Panc1 (cell line): Measurements from ENCODE around the gene AKAP13. TPM values are rescaled to one million over a fixed set of nuclear protein-coding genes. Genes with fewer than 3 reads are reported as not detected.

ENCODE experiments used
- ATAC-seq: fragments of 200-7000 bp; cut with Tn5 transposase; 2 replicates; pipeline ENCODE4 v1.9.1; 2020; ENCODE audit warnings: mild to moderate bottlenecking, moderate library complexity
- BruUV-seq: library from RNA; stranded (reverse); fragments of 400-500 nt; replicated peaks from 2 replicates; lab custom pipeline; 2021; lab: Mats Ljungman, UMichigan
- CTCF ChIA-PET: fragments of 300-600 bp; sonication (Branson Sonifier 250); formaldehyde crosslinking; loops from one replicate; lab custom pipeline; 2022; ENCODE audit warnings: antibody characterized with exemption; lab: Charles Lee
- POLR2A ChIA-PET: fragments of 300-600 bp; sonication (Branson Sonifier 250); formaldehyde crosslinking; loops from one replicate; lab custom pipeline; 2022; ENCODE audit warnings: antibody characterized with exemption; lab: Charles Lee
- DNase-seq: peaks from one replicate; pipeline ENCODE4 v3.0.0-alpha.2; 2010; ENCODE audit warnings: low read depth, low spot score
- H3K27ac ChIP-seq: 2 replicates; pipeline ENCODE4 v1.5.1; 2011; ENCODE audit warnings: mild to moderate bottlenecking, low read length, inconsistent platforms
- H3K27me3 ChIP-seq: fragments of 200-500 bp; sonication (Bioruptor generic); 2 replicates; pipeline ENCODE4 v1.6.0; 2014; ENCODE audit warnings: low read length, inconsistent platforms; ENCODE audit not compliant: control insufficient read depth, insufficient read depth
- H3K36me3 ChIP-seq: fragments of 200-500 bp; sonication (Bioruptor generic); 2 replicates; pipeline ENCODE4 v1.5.1; 2014; ENCODE audit warnings: inconsistent platforms, mild to moderate bottlenecking, low read length, moderate library complexity; ENCODE audit not compliant: control insufficient read depth, insufficient read depth
- H3K4me1 ChIP-seq: 2 replicates; pipeline ENCODE4 v1.5.1; 2011; ENCODE audit warnings: inconsistent platforms, mild to moderate bottlenecking, low read length, moderate library complexity; ENCODE audit not compliant: control insufficient read depth, insufficient read depth
- H3K4me3 ChIP-seq, 2 experiments: 2 replicates each; pipeline ENCODE4 v1.5.1; 2011 to 2012; ENCODE audit warnings: low read depth in 2 of 2, low read length in 2 of 2, mild to moderate bottlenecking in 2 of 2, inconsistent platforms in 1 of 2, moderate library complexity in 1 of 2
- H3K9me3 ChIP-seq: fragments of 200-500 bp; sonication (Bioruptor generic); 2 replicates; pipeline ENCODE4 v1.5.1; 2014; ENCODE audit warnings: low read depth, mild to moderate bottlenecking, inconsistent platforms, low read length, moderate library complexity; ENCODE audit not compliant: control insufficient read depth, insufficient read depth
- POLR2AphosphoS5 ChIP-seq: IDR thresholded peaks from 2 replicates; pipeline ENCODE4 v1.6.1; 2012; ENCODE audit warnings: mild to moderate bottlenecking, low read depth, low read length, moderate library complexity
- REST ChIP-seq, 2 experiments: IDR thresholded peaks; 2 replicates each; pipeline ENCODE4 v1.6.1; 2011 to 2012; ENCODE audit warnings: low read depth in 2 of 2, control low read depth in 1 of 2, low read length in 1 of 2, mild to moderate bottlenecking in 1 of 2, moderate library complexity in 1 of 2; ENCODE audit not compliant: insufficient read depth in 1 of 2
- SIN3A ChIP-seq: IDR thresholded peaks from 2 replicates; pipeline ENCODE4 v1.6.1; 2012; ENCODE audit warnings: low read depth, mild to moderate bottlenecking, low read length, moderate library complexity, borderline replicate concordance; ENCODE audit not compliant: insufficient read depth
- TCF7L2 ChIP-seq: IDR thresholded peaks from 2 replicates; pipeline ENCODE4 v1.6.1; 2011; ENCODE audit warnings: mild to moderate bottlenecking, low read depth, low read length, inconsistent platforms
- in situ Hi-C: cut with HindIII; loops from 2 replicates; pipeline ENCODE4 v1.10.0; 2016; ENCODE audit warnings: low sequenced_read_pairs, low pct_unique_long_range_greater_than_20kb
- intact Hi-C: fragments of 100-400 bp; cut with micrococcal nuclease; formaldehyde crosslinking; loops from one replicate; pipeline ENCODE4 v1.10.0; 2022; ENCODE audit not compliant: unreplicated experiment
- total RNA-seq: library from RNA; stranded (reverse); gene quantifications from one replicate; pipeline ENCODE4 v1.2.1, GENCODE V29; 2021; ENCODE audit not compliant: unreplicated experiment
- TF ChIP-seq, protein P1 (sequence below): fragments of 450-650 bp; IDR thresholded peaks from 2 replicates; pipeline ENCODE4 v1.5.1; 2017; ENCODE audit warnings: mild to moderate bottlenecking

Gene AKAP13
- total RNA-seq, 1 experiment from 2014 or later, result 94.2 TPM

- Histone ChIP-seq H3K36me3 (no peaks in the 10 kb centered on the region), H3K27ac (peak overlapping the region; percentile 80), H3K4me3 (peak overlapping the region; percentile 65 to 74), H3K27me3 (no peaks in the 10 kb centered on the region), H3K9me3 (no peaks in the 10 kb centered on the region), H3K4me1 (peaks cover 26% of the 10 kb centered on the region)
- no peak for TF ChIP-seq REST (IDR thresholded peaks at IDR 0.05; ENCODE audit: insufficient read depth in 1 of 2, low read depth in 2 of 2, low read length in 1 of 2)
- TF ChIP-seq, protein P1, sequence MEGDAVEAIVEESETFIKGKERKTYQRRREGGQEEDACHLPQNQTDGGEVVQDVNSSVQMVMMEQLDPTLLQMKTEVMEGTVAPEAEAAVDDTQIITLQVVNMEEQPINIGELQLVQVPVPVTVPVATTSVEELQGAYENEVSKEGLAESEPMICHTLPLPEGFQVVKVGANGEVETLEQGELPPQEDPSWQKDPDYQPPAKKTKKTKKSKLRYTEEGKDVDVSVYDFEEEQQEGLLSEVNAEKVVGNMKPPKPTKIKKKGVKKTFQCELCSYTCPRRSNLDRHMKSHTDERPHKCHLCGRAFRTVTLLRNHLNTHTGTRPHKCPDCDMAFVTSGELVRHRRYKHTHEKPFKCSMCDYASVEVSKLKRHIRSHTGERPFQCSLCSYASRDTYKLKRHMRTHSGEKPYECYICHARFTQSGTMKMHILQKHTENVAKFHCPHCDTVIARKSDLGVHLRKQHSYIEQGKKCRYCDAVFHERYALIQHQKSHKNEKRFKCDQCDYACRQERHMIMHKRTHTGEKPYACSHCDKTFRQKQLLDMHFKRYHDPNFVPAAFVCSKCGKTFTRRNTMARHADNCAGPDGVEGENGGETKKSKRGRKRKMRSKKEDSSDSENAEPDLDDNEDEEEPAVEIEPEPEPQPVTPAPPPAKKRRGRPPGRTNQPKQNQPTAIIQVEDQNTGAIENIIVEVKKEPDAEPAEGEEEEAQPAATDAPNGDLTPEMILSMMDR, result no peak
- no peak for TF ChIP-seq POLR2AphosphoS5
- TF ChIP-seq TCF7L2, result no peak
- no peak for TF ChIP-seq SIN3A
- in situ Hi-C loops (no loop called here), intact Hi-C loops (no loop called here)
- CTCF ChIA-PET, result interaction anchor here (0.7 to 1.4 kb wide), 2 partner anchors 52 to 86 kb away, joined by 3 to 4 read pairs; no protein-coding TSS in a partner anchor
- POLR2A ChIA-PET, result no interaction called here
- ATAC-seq, result no peak
- BruUV-seq, result no TSS peak
- DNase-seq, result no peak
These were observed 2.5 kb downstream of the AKAP13 start for GRCh38 chr15:85382942-85383341.

DNA sequence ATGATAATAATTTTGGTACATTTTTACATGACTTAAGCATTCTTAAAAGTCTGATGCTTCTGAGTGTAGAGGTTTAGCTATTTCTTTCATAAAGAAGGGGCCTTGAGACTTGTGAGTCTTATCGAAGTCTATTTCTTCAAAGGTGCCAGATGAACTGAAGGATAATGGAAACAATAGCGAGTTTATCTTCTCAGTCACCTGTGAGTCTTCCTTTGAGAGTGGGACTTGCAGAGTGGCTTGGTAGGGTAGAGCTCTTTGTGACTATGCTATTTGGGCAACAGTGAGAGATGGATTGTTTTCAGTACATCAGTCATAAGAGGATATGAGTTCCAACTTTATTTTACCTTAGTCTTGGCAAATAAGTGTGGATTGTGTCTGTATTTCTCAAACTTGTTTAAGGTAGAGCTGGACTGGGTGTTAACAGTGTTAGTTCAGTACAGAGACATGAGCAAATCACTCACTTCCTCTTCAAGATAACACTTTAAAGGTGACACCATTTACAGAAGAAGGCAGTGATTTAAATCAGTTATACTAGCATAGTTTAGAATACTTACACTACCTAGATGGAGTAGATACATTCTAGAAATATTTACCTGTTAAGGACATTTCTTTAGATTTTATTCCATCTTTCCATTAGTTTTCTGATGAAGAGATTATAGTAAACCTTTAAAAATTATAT, 3.2 kb downstream of the AKAP13 start:
- Histone ChIP-seq H3K27me3 (no peaks in the 10 kb centered on the region), H3K36me3 (no peaks in the 10 kb centered on the region), H3K9me3 (no peaks in the 10 kb centered on the region), H3K4me3 (peak overlapping the region in 1 of 2 experiments; percentile 74; a peak in 1 of 4 replicates), H3K27ac (peak overlapping the region; percentile 80), H3K4me1 (peaks cover 26% of the 10 kb centered on the region)
- DNase-seq (no peak), ATAC-seq (no peak)
- in situ Hi-C loops, result no loop called here
- ChIA-PET CTCF (interaction anchor here (0.7 to 1.4 kb wide), 2 partner anchors 53 to 87 kb away, joined by 3 to 4 read pairs; no protein-coding TSS in a partner anchor), POLR2A (no interaction called here)
- no peak for TF ChIP-seq REST (IDR thresholded peaks at IDR 0.05; ENCODE audit: insufficient read depth in 1 of 2, low read depth in 2 of 2, low read length in 1 of 2)
- no peak for TF ChIP-seq TCF7L2
- TF ChIP-seq, protein P1, result no peak
- TF ChIP-seq POLR2AphosphoS5, result no peak
- TF ChIP-seq SIN3A, result no peak
- intact Hi-C loops, result no loop called here
- BruUV-seq, result no TSS peak
